Measurements from ENCODE around the gene RALGDS.

DNA sequence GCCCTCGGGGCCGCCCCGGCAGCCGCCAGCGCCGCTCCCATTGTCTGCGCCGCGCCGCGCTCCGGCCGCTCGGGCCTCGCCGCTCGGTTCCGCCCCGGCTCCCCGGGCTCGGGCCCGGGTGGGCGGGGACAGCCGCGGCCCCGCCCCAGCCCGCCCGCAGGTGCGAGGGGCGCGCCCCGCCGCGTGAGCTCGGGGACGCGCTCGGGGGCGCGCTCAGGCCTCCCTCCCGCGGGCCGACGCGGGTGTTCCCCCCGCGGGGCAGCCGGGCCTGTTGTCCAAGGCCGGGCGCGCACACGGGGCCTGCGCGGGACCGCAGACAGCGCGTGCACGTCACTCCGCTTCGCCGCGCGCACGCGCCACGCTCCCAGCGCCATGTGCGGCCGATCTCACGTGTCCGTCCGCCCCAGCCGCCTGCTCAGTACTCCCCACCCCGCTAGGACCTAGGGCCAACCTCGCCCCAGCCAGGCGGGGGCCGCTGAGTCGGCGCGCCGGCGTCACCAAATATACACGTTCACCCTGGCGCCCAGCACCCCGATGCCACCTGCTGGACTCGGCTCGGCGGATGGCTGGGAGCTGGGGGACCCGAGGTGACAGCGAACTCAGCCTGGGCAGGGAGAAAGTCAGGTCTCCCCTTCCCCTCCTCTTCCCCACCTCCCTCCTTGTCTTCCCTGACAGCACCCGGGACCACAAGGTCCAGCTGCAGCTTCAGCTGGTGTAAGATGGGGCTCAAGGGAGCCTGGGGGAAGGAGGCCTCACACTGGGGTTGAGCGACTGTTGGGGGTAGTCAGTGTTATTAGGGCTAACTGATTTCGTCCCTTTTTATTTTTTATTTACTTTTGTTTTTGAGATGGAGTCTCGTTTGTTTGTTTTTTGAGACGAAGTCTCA, 28.3 kb upstream of the RALGDS start:
- TF ChIP-seq CTCF (IDR thresholded peaks at IDR 0.05) = no peak
- TF ChIP-seq ZFX (IDR thresholded peaks at IDR 0.05; ENCODE audit: borderline replicate concordance) = no peak
